GM19035 (cell line): ENCODE measurements around the gene CCKAR.

Experiments
- ATAC-seq: cut with Tn5 transposase; IDR thresholded peaks from one replicate; pipeline ENCODE4 v1.9.1; 2021; ENCODE audit not compliant: unreplicated experiment

The CCKAR gene

GRCh38 chr4:26491449-26492170, 1.3 kb upstream of the CCKAR start:
- no peak for ATAC-seq

DNA sequence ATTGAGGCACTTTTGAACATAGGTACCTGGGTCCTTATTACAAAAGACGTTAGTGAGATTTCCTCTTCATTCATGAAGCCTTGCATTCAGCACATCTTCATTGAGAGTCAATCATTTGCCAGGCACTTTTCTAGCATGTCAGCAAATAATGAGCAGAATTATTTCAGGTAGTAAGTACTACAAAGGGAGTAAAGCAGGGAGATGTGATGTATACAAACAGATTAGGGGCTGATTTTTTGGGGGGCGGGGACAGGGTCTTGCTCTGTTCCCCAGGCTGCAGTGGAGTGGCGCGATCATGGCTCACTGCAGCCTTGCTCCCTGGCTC, 638 bp upstream of the CCKAR start:
- no peak for ATAC-seq

GRCh38 chr4:26489101-26489985, 941 bp downstream of the CCKAR start:
- no peak for ATAC-seq

- ATAC-seq, result no peak
Observed at GRCh38 chr4:26485684-26486083, 4.6 kb downstream of the CCKAR start.

GRCh38 chr4:26484516-26484915, 5.8 kb downstream of the CCKAR start:
- ATAC-seq, result no peak

GRCh38 chr4:26484032-26484515, 6.2 kb downstream of the CCKAR start:
- ATAC-seq, result no peak

- no peak for ATAC-seq
Observed at GRCh38 chr4:26482508-26483462, 7.5 kb downstream of the CCKAR start.

DNA sequence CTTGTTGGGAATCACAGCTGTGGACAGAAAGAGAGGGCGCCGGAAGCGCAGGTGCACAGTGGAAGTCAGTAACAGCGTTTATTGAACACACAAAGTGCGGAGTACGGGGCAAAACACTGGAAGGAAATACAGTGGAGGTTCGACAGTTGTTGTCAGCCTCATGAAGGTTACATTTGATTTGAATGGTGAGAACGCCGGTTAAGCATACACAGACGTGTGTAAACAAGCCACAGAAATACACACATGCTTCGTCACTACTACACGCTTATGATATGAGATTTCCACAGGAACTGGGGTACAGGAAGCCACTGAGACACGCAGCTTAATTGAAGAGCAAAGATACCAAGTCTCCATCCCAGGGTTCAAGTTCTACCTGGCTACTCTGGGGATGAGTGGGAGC, 12.0 kb downstream of the CCKAR start:
- no peak for ATAC-seq

DNA sequence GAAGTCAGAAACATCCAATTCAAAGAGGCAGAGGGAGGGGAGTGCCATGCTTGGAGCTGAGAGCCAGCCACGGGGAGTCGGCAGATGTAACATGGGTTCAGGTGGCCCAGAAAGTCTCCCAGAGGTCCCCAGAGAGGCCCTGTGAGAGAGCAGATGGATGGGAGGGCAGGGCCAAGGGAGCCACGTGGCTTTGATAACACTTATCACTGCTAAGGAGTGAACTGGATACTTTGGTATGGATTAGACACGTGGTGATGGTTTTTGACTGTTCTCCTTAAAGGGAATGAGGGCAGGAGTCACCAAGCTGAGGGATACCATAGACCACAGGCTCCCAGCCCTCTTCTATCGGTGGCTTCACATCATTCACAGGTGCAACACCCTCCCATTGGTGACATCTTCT, 13.7 kb downstream of the CCKAR start:
- no peak for ATAC-seq

DNA sequence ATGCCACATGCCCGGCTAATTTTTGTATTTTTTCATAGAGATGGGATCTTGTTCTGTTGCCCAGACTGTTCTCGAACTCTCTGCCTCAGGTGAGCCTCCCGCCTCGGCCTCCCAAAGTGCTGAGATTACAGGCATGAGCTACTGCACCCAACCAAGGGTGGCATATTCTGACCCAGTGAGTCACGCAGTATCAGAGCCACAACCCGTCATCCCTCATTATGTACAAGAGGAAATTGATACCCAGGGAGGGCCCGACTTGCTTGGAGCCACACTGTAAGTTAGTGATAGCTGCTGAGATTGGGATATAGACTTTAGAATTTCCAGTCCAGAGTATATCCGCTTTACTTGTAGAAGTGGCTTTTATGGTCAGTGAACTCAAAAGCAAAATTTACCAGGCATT, 14.6 kb downstream of the CCKAR start:
- ATAC-seq, result no peak

- no peak for ATAC-seq
Observed at GRCh38 chr4:26474551-26474950, 15.7 kb downstream of the CCKAR start.

DNA sequence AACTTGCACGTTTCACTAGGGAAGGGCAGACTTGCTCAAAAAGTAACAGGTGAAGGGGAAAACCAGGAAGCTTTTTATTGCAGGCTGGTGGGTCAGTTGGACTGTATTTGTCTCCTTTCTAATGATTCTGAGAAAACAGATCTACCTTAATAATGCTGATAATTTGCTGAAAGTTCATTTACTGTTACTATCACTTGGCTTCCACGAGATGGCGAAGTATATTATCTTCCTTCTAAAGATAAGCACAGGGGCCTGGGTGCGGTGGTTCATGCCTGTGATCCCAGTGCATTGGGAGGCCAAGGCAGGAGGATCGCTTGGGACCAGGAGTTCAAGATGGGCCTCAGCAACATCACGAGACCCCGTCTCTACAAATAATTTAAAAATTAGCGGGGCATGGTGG, 16.4 kb downstream of the CCKAR start:
- no peak for ATAC-seq

DNA sequence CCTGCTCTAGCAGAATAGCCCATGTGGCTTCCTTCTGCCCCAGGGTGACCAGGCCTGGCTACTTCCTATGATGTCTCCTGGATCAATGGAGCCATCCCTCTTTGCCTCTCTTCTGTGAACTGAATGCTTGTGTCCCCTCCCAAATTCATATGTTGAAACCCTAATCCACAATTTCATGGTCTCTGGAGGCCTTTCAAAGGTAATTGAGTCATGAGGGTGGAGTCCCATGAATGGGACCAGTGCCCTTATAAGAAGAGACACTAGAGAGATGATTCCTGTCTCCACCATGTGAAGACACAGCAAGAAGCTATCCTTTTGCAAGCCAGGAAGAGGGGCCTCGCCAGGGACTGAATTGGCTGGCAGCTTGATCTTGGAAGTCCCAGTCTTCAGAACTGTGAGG, 18.4 kb downstream of the CCKAR start:
- no peak for ATAC-seq

- no peak for ATAC-seq
Observed at GRCh38 chr4:26468977-26469376, 21.3 kb downstream of the CCKAR start.

DNA sequence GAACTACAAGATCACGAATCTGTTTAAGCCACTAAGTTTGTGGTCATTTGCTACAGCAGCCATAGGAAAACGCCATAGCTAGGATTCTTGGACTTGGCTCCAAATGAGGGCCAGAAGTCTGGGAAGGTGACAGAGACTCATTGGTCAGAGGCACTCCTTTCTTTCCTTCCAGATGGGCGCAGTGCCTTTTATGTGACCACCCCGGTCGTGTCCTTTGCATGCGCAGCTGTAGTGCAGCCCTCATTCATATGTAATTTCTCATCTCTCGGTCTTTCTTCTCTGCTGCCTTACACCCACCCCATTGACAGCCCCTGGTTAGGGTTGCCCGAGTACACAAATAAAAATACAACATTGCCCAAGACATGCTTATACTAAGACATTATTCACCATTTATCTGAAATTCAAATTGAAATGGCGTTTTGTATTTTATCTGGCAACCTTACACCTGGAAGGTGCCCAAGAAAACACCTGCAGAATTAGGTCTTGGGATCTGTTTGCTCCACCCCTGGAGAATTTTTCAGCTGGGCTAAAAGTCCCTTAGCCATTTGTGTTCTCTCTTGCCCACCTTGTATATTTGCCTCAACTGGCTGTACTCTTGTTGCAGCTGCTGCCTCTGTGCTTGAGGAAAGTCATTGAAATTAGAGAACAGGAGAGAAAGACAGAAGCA, 21.9 kb downstream of the CCKAR start:
- ATAC-seq, result no peak

- ATAC-seq, result no peak
Observed at GRCh38 chr4:26467724-26468123, 22.6 kb downstream of the CCKAR start.

GRCh38 chr4:26466578-26467270, 23.6 kb downstream of the CCKAR start:
- ATAC-seq, result no peak

DNA sequence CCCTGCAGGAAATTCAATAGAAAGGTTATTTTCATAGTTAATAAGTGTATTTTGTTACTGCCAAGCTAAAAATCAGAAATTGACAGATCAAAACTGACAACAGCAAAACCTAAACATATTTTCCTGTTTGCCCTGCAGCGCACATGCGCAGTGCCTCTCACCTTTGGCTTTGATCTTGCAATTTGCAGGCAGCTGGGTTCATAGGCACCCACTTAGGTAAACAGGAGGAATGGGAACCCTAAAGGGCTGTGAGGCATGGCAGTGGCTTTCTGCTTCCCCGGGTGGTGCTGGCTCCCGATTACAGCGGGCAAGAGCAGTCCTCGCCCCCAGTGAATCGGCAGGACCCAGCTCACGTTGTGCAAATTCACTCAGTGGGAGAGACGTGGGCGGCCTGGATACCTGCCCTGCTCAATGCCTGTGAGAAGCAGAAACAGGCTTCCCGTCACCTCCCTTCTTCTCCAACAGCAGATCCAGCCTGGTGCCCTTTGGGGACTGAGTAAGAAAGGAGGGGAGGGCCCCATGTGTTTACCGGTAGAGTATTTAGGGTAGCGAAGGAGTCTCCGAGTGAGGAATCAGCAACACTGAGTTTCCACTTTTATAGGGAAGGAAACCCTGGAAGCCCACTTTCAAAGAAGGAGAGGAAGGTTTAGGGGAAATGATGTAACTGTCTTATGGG, 25.7 kb downstream of the CCKAR start:
- no peak for ATAC-seq

DNA sequence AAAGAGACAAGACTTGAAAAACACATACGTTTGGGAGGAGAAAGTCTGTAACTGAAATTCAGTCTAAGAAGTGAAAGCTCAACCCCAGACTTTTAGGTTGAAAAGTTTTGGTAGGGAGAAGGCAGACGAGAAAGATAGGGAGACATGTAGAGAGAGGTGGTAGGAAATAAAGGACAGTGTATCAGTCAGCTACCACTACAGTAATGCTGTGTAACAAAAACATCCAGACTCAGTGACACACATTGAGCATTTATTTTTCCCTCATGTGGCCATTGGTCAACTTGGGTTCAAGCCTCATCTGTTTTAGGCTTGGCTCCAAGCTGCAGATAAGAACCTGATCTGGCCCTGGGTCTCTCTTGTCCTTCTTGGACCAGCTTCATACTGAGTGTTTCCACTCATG, 26.9 kb downstream of the CCKAR start:
- no peak for ATAC-seq

DNA sequence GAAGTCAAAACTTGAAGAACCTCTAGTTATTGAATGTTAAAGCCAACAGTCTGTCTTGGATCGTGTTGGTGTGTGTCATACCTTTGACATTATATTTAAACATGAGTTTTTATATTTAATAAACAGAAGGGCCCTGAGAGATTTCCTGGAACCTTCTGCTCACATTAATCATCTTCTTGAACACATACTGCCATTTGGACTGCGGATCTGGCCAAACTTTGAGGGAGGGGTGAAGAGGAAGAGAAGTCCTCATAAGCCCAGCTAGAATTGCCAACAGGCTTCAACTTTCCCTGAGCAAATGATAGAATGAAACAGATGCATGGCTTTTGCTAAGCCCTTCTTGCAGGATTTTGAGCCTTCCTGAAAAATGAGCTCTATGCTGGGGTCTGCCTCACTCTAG, 27.4 kb downstream of the CCKAR start:
- no peak for ATAC-seq
